ENCODE data around the gene RGR.

The RGR gene

DNA sequence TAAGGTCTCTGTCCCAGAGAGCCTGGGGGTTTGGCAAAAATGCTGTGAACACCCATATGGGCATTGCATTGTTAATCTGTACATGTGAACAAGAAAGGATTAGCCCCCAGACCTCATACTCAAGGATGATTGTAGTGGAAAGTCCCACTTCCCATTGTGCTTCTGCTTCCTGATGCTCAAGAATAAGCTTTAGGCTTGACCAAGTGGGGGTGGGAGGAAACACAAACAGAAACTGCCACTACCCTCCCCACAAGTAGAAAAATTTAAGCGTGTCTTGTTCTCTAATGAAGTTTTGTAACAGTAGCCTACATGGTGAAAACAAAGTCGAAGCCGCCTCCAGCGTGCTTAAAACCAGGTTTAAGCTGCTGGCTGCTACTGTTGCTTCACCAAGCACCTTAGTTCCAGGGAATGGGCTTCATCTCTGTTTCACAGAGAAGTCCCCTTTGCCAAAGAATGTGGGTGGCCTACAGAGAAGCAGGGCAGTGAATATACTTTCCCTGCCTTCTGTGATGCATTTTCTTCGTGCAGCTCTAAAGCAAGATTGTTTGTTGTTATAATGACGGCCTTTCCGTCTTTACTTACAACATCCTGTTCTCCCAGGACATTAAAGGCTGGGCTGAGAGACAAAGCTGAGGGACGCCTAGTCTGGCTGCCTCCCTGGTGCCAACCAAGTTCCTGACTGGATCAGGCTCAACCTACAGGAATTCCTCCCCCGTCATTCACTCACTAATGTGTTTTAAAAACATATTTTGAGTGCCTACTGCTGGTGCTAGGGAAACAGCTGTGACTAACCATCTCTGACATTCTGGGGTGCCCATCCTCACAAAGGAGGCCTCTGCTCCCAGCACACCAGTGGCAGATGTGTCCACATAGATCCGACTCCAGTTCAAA lies 51.5 kb downstream of the RGR start:
- Histone ChIP-seq H3K79me2 (ENCODE audit: insufficient read depth, low read depth) (no peaks in the 10 kb centered on the region), H3K27ac (no peak overlapping the region), H3K9ac (no peak overlapping the region), H3K36me3 (ENCODE audit: insufficient read depth) (no peaks in the 10 kb centered on the region), H3K4me1 (ENCODE audit: low read depth, poor library complexity, severe bottlenecking) (peaks cover 38% of the 10 kb centered on the region), H3K4me2 (peak overlapping the region; percentile 33; the same call in 1 of the 2 replicates), H3K4me3 (IDR thresholded peaks at IDR 0.05; ENCODE audit: insufficient read depth, low read depth, low read length) (no peak overlapping the region), H3K27me3 (ENCODE audit: insufficient read depth, low read depth) (no peaks in the 10 kb centered on the region), H2AFZ (ENCODE audit: low read depth) (no peak overlapping the region), H4K20me1 (ENCODE audit: insufficient read depth) (no peaks in the 10 kb centered on the region)
- TF ChIP-seq, protein P1, sequence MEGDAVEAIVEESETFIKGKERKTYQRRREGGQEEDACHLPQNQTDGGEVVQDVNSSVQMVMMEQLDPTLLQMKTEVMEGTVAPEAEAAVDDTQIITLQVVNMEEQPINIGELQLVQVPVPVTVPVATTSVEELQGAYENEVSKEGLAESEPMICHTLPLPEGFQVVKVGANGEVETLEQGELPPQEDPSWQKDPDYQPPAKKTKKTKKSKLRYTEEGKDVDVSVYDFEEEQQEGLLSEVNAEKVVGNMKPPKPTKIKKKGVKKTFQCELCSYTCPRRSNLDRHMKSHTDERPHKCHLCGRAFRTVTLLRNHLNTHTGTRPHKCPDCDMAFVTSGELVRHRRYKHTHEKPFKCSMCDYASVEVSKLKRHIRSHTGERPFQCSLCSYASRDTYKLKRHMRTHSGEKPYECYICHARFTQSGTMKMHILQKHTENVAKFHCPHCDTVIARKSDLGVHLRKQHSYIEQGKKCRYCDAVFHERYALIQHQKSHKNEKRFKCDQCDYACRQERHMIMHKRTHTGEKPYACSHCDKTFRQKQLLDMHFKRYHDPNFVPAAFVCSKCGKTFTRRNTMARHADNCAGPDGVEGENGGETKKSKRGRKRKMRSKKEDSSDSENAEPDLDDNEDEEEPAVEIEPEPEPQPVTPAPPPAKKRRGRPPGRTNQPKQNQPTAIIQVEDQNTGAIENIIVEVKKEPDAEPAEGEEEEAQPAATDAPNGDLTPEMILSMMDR (conservative IDR thresholded peaks at IDR 0.05; ENCODE audit: low read depth, low read length): no peak

DNA sequence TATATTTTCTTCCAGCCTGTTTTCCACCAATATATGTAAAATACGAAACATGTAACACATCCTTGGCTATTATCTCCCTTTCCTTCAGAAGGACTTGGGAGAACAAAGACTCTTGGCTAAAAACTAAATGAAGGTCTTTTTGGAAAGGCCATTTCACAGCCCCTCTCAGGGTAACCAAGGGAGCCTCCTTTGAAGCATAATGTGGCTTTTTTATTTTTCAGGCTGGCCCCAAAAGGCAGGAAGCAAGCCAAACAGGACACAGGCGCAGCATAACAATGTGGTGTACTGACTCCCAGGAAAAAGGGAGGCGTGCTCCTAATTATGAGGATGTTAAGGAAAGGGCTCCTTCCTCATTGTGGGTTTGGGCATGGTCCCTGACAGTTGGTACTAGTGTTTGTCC lies 53.2 kb downstream of the RGR start:
- Histone ChIP-seq H3K4me3 (IDR thresholded peaks at IDR 0.05; ENCODE audit: insufficient read depth, low read depth, low read length) (no peak overlapping the region), H3K9ac (no peak overlapping the region), H3K27me3 (ENCODE audit: insufficient read depth, low read depth) (no peaks in the 10 kb centered on the region), H4K20me1 (ENCODE audit: insufficient read depth) (no peaks in the 10 kb centered on the region), H3K4me1 (ENCODE audit: low read depth, poor library complexity, severe bottlenecking) (peaks cover 38% of the 10 kb centered on the region), H3K79me2 (ENCODE audit: insufficient read depth, low read depth) (no peaks in the 10 kb centered on the region), H2AFZ (ENCODE audit: low read depth) (no peak overlapping the region), H3K36me3 (ENCODE audit: insufficient read depth) (no peaks in the 10 kb centered on the region), H3K4me2 (no peak overlapping the region), H3K27ac (no peak overlapping the region)
- TF ChIP-seq, protein P1 (conservative IDR thresholded peaks at IDR 0.05; ENCODE audit: low read depth, low read length): no peak

DNA sequence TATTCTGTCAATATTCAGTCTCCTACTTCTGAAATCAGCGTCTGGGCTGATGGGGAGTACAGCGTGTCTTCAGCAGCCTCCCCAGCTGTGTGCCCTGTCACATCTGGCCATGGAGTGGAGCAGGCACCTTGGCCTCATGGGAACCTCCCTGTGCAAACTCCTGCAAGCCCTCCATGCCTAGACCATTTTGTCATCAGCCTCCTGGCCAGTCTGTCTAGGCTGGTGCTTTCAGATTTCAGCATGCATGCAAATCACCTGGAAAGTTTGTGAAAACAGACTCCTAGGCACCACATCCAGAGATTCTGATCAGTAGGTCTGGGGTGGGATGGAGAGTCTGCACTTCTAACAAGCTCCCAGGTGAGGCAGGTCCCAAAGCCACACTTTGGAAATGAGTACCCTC lies 57.4 kb downstream of the RGR start:
- Histone ChIP-seq H3K4me2 (no peak overlapping the region), H3K79me2 (ENCODE audit: insufficient read depth, low read depth) (no peaks in the 10 kb centered on the region), H3K27me3 (ENCODE audit: insufficient read depth, low read depth) (no peaks in the 10 kb centered on the region), H2AFZ (ENCODE audit: low read depth) (no peak overlapping the region), H3K4me1 (ENCODE audit: low read depth, poor library complexity, severe bottlenecking) (no peaks in the 10 kb centered on the region), H3K9ac (no peak overlapping the region), H4K20me1 (ENCODE audit: insufficient read depth) (no peaks in the 10 kb centered on the region), H3K36me3 (ENCODE audit: insufficient read depth) (no peaks in the 10 kb centered on the region), H3K27ac (no peak overlapping the region), H3K4me3 (IDR thresholded peaks at IDR 0.05; ENCODE audit: insufficient read depth, low read depth, low read length) (no peak overlapping the region)
- TF ChIP-seq, protein P1 (conservative IDR thresholded peaks at IDR 0.05; ENCODE audit: low read depth, low read length): no peak

DNA sequence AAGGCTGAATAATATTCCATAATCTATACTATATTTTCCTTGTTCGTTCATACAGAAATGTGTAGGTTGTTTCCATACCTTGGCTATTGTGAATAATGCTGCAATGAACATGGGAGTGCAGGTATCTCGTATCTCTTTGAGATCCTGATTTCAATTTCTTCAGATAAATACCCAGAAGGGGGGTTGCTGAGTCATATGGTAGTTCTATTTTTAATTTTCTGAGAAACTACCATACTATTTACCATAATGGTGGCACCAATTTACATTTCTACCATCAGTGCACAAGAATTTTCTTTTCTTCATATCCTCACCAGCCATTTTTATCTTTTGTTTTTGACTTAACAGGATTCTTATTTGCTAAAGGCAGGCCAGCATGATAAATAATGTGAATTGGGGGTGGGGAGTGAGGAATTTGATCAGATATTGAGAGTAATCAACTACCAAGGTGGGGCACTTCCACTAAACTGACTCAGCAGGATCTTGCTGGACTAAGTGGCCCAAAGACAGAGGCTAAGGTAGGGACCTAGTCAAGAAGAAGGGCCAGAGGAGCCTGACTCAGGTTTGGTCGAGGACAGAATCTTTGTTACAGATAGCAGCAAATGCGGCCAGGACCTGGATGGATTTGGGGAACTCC lies 62.0 kb downstream of the RGR start:
- TF ChIP-seq, protein P1 (conservative IDR thresholded peaks at IDR 0.05; ENCODE audit: low read depth, low read length): no peak
- Histone ChIP-seq H3K27ac (no peak overlapping the region), H3K36me3 (ENCODE audit: insufficient read depth) (no peaks in the 10 kb centered on the region), H3K4me1 (ENCODE audit: low read depth, poor library complexity, severe bottlenecking) (peaks cover 10% of the 10 kb centered on the region), H3K4me3 (IDR thresholded peaks at IDR 0.05; ENCODE audit: insufficient read depth, low read depth, low read length) (no peak overlapping the region), H2AFZ (ENCODE audit: low read depth) (no peak overlapping the region), H3K9ac (no peak overlapping the region), H4K20me1 (ENCODE audit: insufficient read depth) (no peaks in the 10 kb centered on the region), H3K4me2 (no peak overlapping the region), H3K27me3 (ENCODE audit: insufficient read depth, low read depth) (no peaks in the 10 kb centered on the region), H3K79me2 (ENCODE audit: insufficient read depth, low read depth) (no peaks in the 10 kb centered on the region)
